KMS-11 (cell line): ENCODE measurements around the gene SERPINI1.
A peak's percentile ranks its signal among the peaks of the same experiment; 100 is the strongest.

ENCODE experiments used
- H2AFZ ChIP-seq: fragments of 200-600 bp; sonication (generic); 2 replicates; pipeline ENCODE4 v1.6.1; 2016; ENCODE audit warnings: antibody characterized with exemption, mixed run types, low read depth
- H3K27ac ChIP-seq: fragments of 200-600 bp; sonication (generic); 2 replicates; pipeline ENCODE4 v1.6.1; 2016; ENCODE audit warnings: mild to moderate bottlenecking, mixed run types
- H3K27me3 ChIP-seq: fragments of 200-600 bp; sonication (generic); 2 replicates; pipeline ENCODE4 v1.6.1; 2017; ENCODE audit warnings: mild to moderate bottlenecking, low read depth, mixed run types, moderate library complexity; ENCODE audit not compliant: insufficient read depth
- H3K36me3 ChIP-seq: fragments of 200-600 bp; sonication (generic); 2 replicates; pipeline ENCODE4 v1.6.1; 2017; ENCODE audit warnings: mild to moderate bottlenecking, mixed run types; ENCODE audit not compliant: insufficient read depth
- H3K4me1 ChIP-seq: fragments of 200-600 bp; sonication (generic); 2 replicates; pipeline ENCODE4 v1.6.1; 2016; ENCODE audit warnings: mild to moderate bottlenecking, low read depth, mixed run types; ENCODE audit not compliant: poor library complexity, severe bottlenecking
- H3K4me2 ChIP-seq: fragments of 200-600 bp; sonication (generic); 2 replicates; pipeline ENCODE4 v1.7.0; 2016; ENCODE audit warnings: mild to moderate bottlenecking, mixed run types
- H3K4me3 ChIP-seq: fragments of 200-600 bp; sonication (generic); IDR thresholded peaks from 2 replicates; pipeline ENCODE4 v1.6.1; 2017; ENCODE audit warnings: low read depth, low read length, mixed read lengths; ENCODE audit not compliant: insufficient read depth
- H3K79me2 ChIP-seq: fragments of 200-600 bp; sonication (generic); 2 replicates; pipeline ENCODE4 v1.6.1; 2016; ENCODE audit warnings: low read depth, mixed run types; ENCODE audit not compliant: insufficient read depth
- H3K9ac ChIP-seq: fragments of 200-600 bp; sonication (generic); 2 replicates; pipeline ENCODE4 v1.6.1; 2016; ENCODE audit warnings: mild to moderate bottlenecking, mixed run types
- H4K20me1 ChIP-seq: fragments of 200-600 bp; sonication (generic); 2 replicates; pipeline ENCODE4 v1.6.1; 2016; ENCODE audit warnings: mild to moderate bottlenecking, mixed run types; ENCODE audit not compliant: insufficient read depth
- CTCF ChIP-seq: fragments of 200-600 bp; sonication (generic); conservative IDR thresholded peaks from 2 replicates; pipeline ENCODE4 v1.6.1; 2017; ENCODE audit warnings: low read depth, mild to moderate bottlenecking, antibody characterized with exemption, low read length, moderate library complexity, mixed read lengths

SERPINI1 gene

GRCh38 chr3:167743799-167744198 lies 8.3 kb downstream of the SERPINI1 start:
- Histone ChIP-seq H4K20me1 (no peaks in the 10 kb centered on the region), H2AFZ (no peak overlapping the region), H3K9ac (no peak overlapping the region), H3K4me2 (no peak overlapping the region), H3K4me1 (peaks cover 10% of the 10 kb centered on the region), H3K4me3 (no peak overlapping the region), H3K79me2 (no peaks in the 10 kb centered on the region), H3K36me3 (no peaks in the 10 kb centered on the region), H3K27me3 (no peaks in the 10 kb centered on the region), H3K27ac (no peak overlapping the region)
- no peak for TF ChIP-seq CTCF

- H3K27me3 ChIP-seq, result no peaks in the 10 kb centered on the region
- no peak overlapping the region for H3K4me3 ChIP-seq
- H3K36me3 ChIP-seq, result no peaks in the 10 kb centered on the region
- H3K27ac ChIP-seq, result no peak overlapping the region
- no peak overlapping the region for H2AFZ ChIP-seq
- TF ChIP-seq CTCF, result no peak
- no peaks in the 10 kb centered on the region for H3K79me2 ChIP-seq
- 0 out of 2 replicates have a peak overlapping the region, but pooled peaks have one; percentile 64 for H3K4me2 ChIP-seq
- no peaks in the 10 kb centered on the region for H4K20me1 ChIP-seq
- H3K4me1 ChIP-seq, result peaks cover 19% of the 10 kb centered on the region
- no peak overlapping the region for H3K9ac ChIP-seq
Measured at GRCh38 chr3:167749209-167749608, 13.7 kb downstream of the SERPINI1 start.

GRCh38 chr3:167749728-167750127 lies 14.2 kb downstream of the SERPINI1 start:
- Histone ChIP-seq H3K9ac (no peak overlapping the region), H4K20me1 (no peaks in the 10 kb centered on the region), H2AFZ (no peak overlapping the region), H3K27me3 (no peaks in the 10 kb centered on the region), H3K4me2 (peak overlapping the region; percentile 64; the same call in 1 of the 2 replicates), H3K79me2 (no peaks in the 10 kb centered on the region), H3K27ac (no peak overlapping the region), H3K4me1 (peaks cover 19% of the 10 kb centered on the region), H3K4me3 (no peak overlapping the region), H3K36me3 (no peaks in the 10 kb centered on the region)
- TF ChIP-seq CTCF, result no peak

- peak overlapping the region; percentile 64 for H3K4me2 ChIP-seq
- H3K4me3 ChIP-seq, result no peak overlapping the region
- no peaks in the 10 kb centered on the region for H3K79me2 ChIP-seq
- peak overlapping the region; percentile 12; the same call in 1 of the 2 replicates for H2AFZ ChIP-seq
- H3K27ac ChIP-seq, result no peak overlapping the region
- no peak overlapping the region for H3K9ac ChIP-seq
- peaks cover 19% of the 10 kb centered on the region for H3K4me1 ChIP-seq
- no peak for TF ChIP-seq CTCF
- H4K20me1 ChIP-seq, result no peaks in the 10 kb centered on the region
- no peaks in the 10 kb centered on the region for H3K36me3 ChIP-seq
- H3K27me3 ChIP-seq, result no peaks in the 10 kb centered on the region
Measured at GRCh38 chr3:167750272-167750971, 14.9 kb downstream of the SERPINI1 start.
